Cardiac muscle cell (in vitro differentiated cells and primary cell): Measurements from ENCODE around the gene TNRC6C. TPM values are rescaled to one million over a fixed set of nuclear protein-coding genes. Genes with fewer than 3 reads are reported as not detected.

Source experiments
- DNase-seq, 2 donors: peaks; one replicate each; pipeline versions ENCODE4 v3.0.0 to v3.0.0-alpha.2; 2010 to 2017; ENCODE audit warnings: low read depth in 1 of 2, low spot score in 1 of 2
- H3K27ac ChIP-seq: fragments of 200-600 bp; sonication (generic); 2 replicates; pipeline ENCODE4 v1.5.1; 2016
- H3K27me3 ChIP-seq: fragments of 200-600 bp; sonication (generic); 2 replicates; pipeline ENCODE4 v1.6.0; 2016; ENCODE audit warnings: control low read depth
- H3K36me3 ChIP-seq: fragments of 200-600 bp; sonication (generic); 2 replicates; pipeline ENCODE4 v1.5.1; 2016; ENCODE audit warnings: control low read depth
- H3K4me1 ChIP-seq: fragments of 200-600 bp; sonication (generic); 2 replicates; pipeline ENCODE4 v1.8.1; 2017; ENCODE audit warnings: low read depth, mild to moderate bottlenecking, mixed run types
- H3K4me3 ChIP-seq: fragments of 200-600 bp; sonication (generic); 2 replicates; pipeline ENCODE4 v1.5.1; 2016; ENCODE audit warnings: mild to moderate bottlenecking
- H3K9me3 ChIP-seq: fragments of 200-600 bp; sonication (generic); 2 replicates; pipeline ENCODE4 v1.5.1; 2017; ENCODE audit warnings: low read depth, mild to moderate bottlenecking, control low read depth
- CTCF ChIP-seq: IDR thresholded peaks from 2 replicates; pipeline ENCODE4 v1.5.1; 2012; ENCODE audit warnings: low read depth, mild to moderate bottlenecking, low read length
- polyA plus RNA-seq: library from polyadenylated mRNA; unstranded; fragments of >200 nt; fragmentation: Nextera tagmentation; extraction: Ambion mirVana; gene quantifications from 2 replicates; pipeline ENCODE4 v1.2.1, GENCODE V29; 2016
- total RNA-seq: library from RNA; depleted of rRNA; stranded (reverse); fragments of >200 nt; gene quantifications from 2 replicates; pipeline ENCODE4 v1.2.3, GENCODE V29; 2016

TNRC6C gene
- total and polyA plus RNA-seq, 2 experiments from 2014 or later, result 6.5 to 13.3 TPM

GRCh38 chr17:77957235-77957856 is 1.2 kb upstream of the TNRC6C start:
- Histone ChIP-seq H3K36me3 (no peaks in the 10 kb centered on the region), H3K4me1 (peaks cover 5% of the 10 kb centered on the region), H3K27me3 (peaks cover 47% of the 10 kb centered on the region), H3K9me3 (no peaks in the 10 kb centered on the region), H3K4me3 (peak overlapping the region; percentile 69), H3K27ac (no peak overlapping the region)
- no peak for TF ChIP-seq CTCF
- peak; percentile 6 to 42 for DNase-seq

GRCh38 chr17:77958716-77959125 is 218 bp downstream of the TNRC6C start:
- H3K27ac ChIP-seq, result no peak overlapping the region
- peaks cover 14% of the 10 kb centered on the region for H3K4me1 ChIP-seq
- no peak for DNase-seq
- H3K27me3 ChIP-seq, result peaks cover 34% of the 10 kb centered on the region
- H3K36me3 ChIP-seq, result no peaks in the 10 kb centered on the region
- no peak for TF ChIP-seq CTCF
- peak overlapping the region; percentile 69 for H3K4me3 ChIP-seq
- H3K9me3 ChIP-seq, result no peaks in the 10 kb centered on the region

- peak; percentile 17 to 44 for DNase-seq
- no peak for TF ChIP-seq CTCF
- Histone ChIP-seq H3K36me3 (no peaks in the 10 kb centered on the region), H3K9me3 (no peaks in the 10 kb centered on the region), H3K27ac (no peak overlapping the region), H3K4me3 (peak overlapping the region; percentile 90), H3K27me3 (peaks cover 31% of the 10 kb centered on the region), H3K4me1 (peaks cover 15% of the 10 kb centered on the region)
Observed at GRCh38 chr17:77959126-77959925, 823 bp downstream of the TNRC6C start.

- peak; percentile 26 to 69 for DNase-seq
- Histone ChIP-seq H3K27me3 (peaks cover 25% of the 10 kb centered on the region), H3K9me3 (no peaks in the 10 kb centered on the region), H3K36me3 (no peaks in the 10 kb centered on the region), H3K27ac (no peak overlapping the region), H3K4me3 (peak overlapping the region; percentile 90), H3K4me1 (peaks cover 15% of the 10 kb centered on the region)
- no peak for TF ChIP-seq CTCF
Observed at GRCh38 chr17:77959926-77960521, 1.5 kb downstream of the TNRC6C start.

GRCh38 chr17:77961741-77962140 is 3.2 kb downstream of the TNRC6C start:
- H3K27ac ChIP-seq, result no peak overlapping the region
- peaks cover 15% of the 10 kb centered on the region for H3K4me1 ChIP-seq
- no peaks in the 10 kb centered on the region for H3K36me3 ChIP-seq
- H3K27me3 ChIP-seq, result peaks cover 7% of the 10 kb centered on the region
- no peak for TF ChIP-seq CTCF
- no peak overlapping the region for H3K4me3 ChIP-seq
- no peaks in the 10 kb centered on the region for H3K9me3 ChIP-seq
- DNase-seq, result peak in 1 of 2 donors; percentile 9
